Hippocampal formation (tissue), 2 donors: ENCODE results near the gene PRAMEF9.
"Not testable (repeated sequence)": the region's sequence is repeated elsewhere in the genome, so short reads cannot be mapped to it uniquely, and the experiment has no call there.

ENCODE experiments used
- DNase-seq, 2 donors: peaks; one replicate each; lab custom pipeline; 2025; lab: John Stamatoyannopoulos, UW

PRAMEF9 gene

DNA sequence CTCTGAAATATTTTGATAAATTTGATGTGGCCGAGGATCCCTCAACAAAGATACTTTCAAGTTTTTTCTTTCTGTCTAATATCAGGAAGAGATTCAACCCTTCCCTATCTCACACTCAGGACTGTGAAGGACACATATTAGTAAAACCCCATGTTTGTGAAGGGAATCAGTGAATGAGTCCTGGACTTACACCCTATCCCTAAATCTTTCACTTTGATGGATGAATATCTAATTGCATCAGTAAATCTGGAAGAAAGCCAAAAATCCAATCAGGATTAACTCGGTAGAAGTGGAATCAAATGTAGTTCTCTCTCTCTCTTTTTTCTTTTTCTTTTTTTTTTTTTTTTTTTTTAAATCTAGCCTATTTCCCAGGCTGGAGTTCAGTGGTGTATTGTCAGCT lies at the start of gene PRAMEF9:
TSS of gene PRAMEF9 (plus strand) at position 301 of the 400 bp plus-strand sequence. CDS start 3,433 bp downstream, outside the sequence.
- DNase-seq, result not testable (repeated sequence)

DNA sequence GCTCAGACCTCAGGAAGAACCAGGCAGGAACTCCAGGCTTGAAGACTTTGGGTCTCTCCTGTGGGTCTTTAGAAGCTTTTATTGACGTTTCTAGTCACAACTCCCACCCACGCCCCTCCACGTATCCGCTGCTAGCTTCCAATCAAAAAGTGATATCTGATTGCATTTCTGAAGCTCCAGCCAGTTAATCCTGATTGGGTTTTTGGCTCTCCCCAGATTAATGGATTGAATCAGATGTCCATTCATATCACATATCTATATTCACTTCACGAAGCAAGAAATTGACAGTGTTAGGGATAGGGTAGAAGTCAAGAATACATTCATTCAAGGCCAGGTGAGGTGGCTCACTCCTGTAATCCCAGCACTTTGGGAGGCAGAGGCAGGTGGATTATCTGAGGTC lies 15.7 kb upstream of the PRAMEF9 start, which contains the start of gene PRAMEF26:
TSS of gene PRAMEF26 (minus strand) at position 101 of the 400 bp plus-strand sequence. CDS start 2,914 bp downstream, outside the sequence.
- not testable (repeated sequence) for DNase-seq

DNA sequence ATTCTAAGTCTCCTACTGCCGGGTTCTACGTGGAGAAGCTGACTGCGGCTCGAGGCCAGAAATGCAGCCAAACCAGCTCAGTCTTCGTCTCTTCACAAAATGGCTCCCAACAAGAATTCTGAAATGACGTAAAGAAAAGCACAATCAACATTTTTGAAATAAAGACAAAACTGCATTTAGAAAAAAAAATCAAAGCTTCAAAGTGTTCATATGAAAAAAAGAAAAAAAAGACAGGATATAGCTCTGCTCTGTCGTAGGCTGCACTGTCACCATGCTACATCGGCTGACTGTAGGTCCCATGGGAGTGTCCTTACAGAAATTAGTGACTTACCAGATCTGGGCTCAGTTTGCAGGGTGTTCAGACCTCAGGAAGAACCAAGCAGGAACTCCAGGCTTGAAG lies 6.1 kb upstream of the PRAMEF9 start, which contains the start of gene HNRNPCL4:
TSS of gene HNRNPCL4 (minus strand) at position 101 of the 400 bp plus-strand sequence. CDS start 164 bp downstream, outside the sequence.
- not testable (repeated sequence) for DNase-seq

DNA sequence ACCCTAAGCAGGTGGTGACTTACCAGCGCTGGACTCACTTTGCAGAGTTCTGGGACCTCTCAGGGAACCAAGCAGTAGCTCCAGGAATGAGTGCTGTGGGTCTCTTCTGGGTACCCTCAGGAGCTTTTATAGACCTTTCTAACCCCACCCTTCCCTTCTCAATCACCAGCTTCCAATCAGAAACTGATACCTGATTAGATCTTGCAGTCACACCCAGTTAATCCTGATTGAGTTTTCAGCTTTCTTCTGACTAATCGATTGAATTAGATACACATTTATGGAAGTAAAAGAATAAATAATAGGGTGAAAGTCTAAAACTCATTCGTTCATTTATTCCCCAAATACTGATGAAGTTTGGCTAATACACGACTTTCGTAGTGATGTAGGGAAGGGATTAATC lies 29.7 kb downstream of the PRAMEF9 start, which contains the start of gene PRAMEF13:
TSS of gene PRAMEF13 (minus strand) at position 101 of the 400 bp plus-strand sequence. CDS start 1,820 bp downstream, outside the sequence.
- DNase-seq, result not testable (repeated sequence)

DNA sequence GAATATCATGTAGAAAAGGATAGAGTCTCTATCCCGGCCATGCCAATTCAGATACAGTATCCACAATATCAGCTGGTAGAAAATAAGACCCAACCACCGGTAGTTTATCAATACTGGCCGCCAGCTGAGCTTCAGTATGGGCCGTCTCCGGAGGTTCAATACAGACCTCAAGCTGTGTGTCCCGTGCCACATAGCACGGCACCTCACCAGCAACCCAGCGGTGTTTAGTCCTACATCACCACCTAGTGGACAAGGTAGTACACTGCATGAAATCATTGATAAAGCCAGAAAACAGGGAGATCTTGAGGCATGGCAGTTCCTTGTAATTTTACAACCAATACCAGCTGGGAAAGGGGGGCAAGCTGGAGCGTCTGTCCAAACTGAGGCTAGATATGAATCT lies 37.1 kb downstream of the PRAMEF9 start:
- not testable (repeated sequence) for DNase-seq

DNA sequence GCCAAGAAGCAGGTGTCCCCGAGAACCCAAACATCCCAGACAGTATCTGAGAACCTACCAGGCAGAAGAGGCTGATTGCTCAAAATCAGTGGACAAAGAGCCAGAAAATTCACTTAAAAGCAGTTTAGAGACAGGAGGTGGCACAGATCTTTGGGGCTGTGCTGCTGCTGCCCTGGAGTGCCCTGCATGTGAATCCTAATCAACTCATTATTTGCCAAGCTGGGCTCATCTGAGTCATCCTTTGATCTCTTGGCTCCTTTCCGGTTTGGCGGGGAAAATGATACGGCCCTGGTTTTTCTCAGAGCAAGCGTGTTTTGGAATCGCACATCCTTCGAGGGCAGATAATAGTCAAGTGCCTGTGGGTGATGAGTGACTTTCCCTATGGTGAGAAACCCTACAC lies 45.0 kb downstream of the PRAMEF9 start:
- not testable (repeated sequence) for DNase-seq

DNA sequence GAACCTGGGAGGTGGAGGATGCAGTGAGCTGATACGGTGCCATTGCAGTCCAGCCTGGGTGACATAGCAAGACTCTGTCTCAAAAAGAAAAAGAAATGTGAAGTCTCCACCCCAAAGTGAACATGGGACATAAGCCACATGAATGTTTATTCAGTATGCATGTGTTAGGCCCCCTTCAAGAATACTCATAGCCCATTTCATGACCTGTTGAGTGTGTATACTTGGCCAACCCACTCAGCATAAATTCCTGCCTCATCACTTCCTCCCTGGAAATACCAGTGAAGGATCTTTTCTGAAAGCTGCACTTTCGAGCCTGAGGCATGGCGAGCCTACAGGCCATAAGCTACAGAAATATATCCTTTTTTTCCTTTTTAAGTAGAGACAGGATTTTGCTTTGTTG lies 47.6 kb downstream of the PRAMEF9 start:
- not testable (repeated sequence) for DNase-seq

DNA sequence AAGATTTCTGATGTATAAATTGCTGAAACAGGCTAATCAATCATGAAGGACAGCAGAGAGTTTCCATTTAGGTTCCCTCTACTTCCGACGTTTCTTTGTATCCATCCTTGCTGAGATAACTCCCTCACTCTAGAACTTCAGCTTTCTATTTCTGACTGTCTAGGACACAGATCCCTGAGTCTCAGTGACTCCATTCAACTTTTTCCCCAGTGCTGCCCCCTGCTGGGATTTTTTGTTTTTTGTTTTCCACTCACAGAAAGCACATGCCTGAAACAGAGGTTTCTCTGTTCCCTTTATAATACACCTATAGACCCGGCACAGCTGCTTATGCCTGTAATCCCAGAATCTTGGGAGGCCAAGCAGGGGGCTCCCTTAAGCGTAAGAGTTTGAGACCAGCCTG lies 51.1 kb downstream of the PRAMEF9 start:
- not testable (repeated sequence) for DNase-seq

DNA sequence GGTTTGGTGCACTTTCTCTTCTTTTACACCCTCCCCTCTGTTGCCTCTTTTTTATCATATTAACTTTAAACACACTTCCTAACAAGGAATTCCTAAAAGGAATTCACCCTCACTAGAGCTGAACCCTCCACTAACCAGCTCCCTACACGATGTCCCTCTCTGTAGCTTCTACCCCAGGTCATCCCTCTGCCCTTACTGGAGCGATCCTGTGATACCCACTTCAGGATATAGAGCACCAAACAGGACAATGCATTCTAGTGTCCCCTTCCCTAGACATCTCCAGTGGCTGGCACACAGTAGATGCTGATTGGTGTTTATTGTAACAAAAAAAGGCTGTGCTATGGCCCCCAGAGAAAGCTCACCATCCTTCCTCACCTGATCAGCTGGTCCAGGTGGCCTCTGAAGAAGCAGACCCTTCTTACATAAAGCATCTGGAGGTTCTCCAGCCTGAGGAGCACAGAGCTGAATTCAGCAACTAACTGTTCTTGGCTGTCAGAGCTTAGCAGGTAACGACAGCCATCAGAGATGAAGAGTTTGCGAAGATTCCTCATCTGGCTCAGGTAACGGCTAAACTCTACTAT lies 52.9 kb downstream of the PRAMEF9 start:
- no peak for DNase-seq

DNA sequence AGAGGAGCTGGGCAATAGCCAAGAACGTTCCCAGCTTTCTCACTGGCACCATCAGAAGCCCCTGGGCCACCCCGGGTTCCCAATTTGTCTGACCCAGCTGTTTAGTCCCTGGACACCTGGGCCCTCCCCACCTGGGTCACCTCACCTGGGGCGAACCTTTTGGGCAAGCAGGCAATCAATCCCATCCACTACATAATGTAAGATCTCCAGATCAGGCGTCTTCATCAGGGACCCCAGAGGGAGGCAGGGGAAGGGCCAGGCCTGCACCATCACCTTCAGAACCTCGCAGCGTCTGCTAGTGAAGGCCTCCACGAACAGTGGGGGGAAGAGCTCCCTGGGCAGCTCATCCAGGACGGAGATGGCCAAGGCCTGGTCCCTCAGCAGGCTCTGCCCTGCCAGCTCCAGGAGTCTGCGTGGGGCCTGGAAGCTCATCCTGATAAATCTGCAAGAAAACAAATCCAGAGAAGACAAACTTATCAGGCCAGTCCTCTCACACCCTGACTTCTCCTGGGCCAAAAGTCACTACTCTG lies 54.1 kb downstream of the PRAMEF9 start, which contains the start of gene PRAMEF18:
TSS of gene PRAMEF18 (minus strand) at position 480 of the 530 bp plus-strand sequence. CDS start at position 432, 48 bp downstream.
- DNase-seq, result not testable (repeated sequence)

DNA sequence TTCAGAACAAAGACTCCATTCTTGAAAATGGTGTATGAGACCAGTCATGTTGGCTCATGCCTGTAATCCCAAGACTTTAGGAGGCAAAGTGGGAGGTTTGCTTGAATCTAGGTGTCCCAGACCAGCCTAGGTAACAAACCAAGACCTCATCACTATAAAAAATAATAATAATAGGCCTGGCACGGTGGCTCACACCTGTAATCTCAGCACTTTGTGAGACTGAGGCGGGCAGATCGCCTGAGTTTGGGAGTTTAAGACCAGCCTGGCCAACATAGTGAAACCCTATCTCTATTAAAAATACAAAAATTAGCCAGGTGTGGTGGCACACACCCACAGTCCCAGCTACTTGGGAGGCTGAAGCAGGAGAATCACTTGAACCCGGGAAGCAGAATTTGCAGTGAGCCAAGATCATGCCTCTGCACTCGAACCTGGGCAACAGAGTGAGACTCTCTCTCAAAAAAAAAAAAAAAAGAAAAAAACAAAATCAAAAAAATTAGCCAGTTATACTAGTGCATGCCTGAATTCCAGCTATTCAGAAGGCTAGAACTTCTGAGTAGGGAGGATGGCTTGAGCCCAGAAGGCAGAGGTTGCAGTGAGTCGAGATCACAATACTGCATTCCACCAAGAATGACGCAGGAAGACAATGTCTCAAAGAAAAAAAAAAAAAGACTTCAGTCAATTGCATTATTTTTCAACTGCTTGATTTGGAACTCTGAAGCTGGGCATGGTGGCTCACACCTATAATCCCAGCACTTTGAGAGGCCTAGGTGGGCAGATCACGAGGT lies 55.8 kb downstream of the PRAMEF9 start:
- not testable (repeated sequence) for DNase-seq

DNA sequence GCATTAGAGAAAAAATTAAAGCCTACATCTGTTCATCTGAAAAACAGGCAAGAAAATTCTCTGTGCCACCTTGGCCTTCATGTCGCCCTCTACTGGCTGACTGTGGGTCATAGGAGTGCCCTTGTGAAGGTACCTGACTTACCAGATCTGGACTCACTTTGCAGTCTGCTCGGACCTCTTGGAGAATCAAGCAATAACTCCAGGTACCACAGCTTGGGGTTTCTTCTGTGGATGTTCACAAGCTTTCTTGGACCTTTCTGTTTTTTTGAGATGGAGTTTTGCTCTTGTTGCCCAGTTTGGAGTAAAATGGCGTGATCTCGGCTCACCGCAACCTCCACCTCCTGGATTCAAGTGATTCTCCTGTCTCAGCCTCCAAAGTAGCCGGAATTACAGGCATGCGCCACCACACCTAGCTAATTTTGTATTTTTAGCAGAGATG lies 56.7 kb downstream of the PRAMEF9 start:
- no peak for DNase-seq
